H1 (cell line): ENCODE results near the gene POLE4. TPM values are rescaled to one million over a fixed set of nuclear protein-coding genes. Genes with fewer than 3 reads are reported as not detected.

ENCODE experiments used
- CTCF ChIA-PET: fragments of 300-600 bp; sonication (Branson Sonifier 250); formaldehyde crosslinking; loops from one replicate; lab custom pipeline; 2021; ENCODE audit not compliant: partially characterized antibody; lab: Charles Lee
- POLR2A ChIA-PET: fragments of 300-600 bp; sonication (Branson Sonifier 250); formaldehyde crosslinking; loops from one replicate; lab custom pipeline; 2021; ENCODE audit warnings: inconsistent platforms; ENCODE audit not compliant: partially characterized antibody; lab: Charles Lee
- DNase-seq, 2 experiments: peaks; one replicate each; pipeline versions ENCODE4 v3.0.0 to v3.0.0-alpha.2; 2010 to 2022; ENCODE audit warnings: low spot score in 2 of 2, low read depth in 1 of 2, mixed read lengths in 1 of 2
- FAIRE-seq: peaks from 2 replicates; lab custom pipeline; 2011; peaks lifted over from hg19 to GRCh38; lab: Jason Lieb, UNC
- H2AFZ ChIP-seq: 2 replicates; pipeline ENCODE4 v1.8.1; 2012; ENCODE audit warnings: low read length, inconsistent platforms
- H2AK5ac ChIP-seq: 2 replicates; pipeline ENCODE4 v1.6.1; 2013; ENCODE audit warnings: low read depth, low read length
- H2BK120ac ChIP-seq: replicated peaks from 2 replicates; pipeline ENCODE3; 2013; ENCODE audit warnings: low read depth, low read length, inconsistent platforms
- H2BK12ac ChIP-seq: 2 replicates; pipeline ENCODE4 v1.6.1; 2013; ENCODE audit warnings: low read depth, low read length
- H2BK15ac ChIP-seq: 2 replicates; pipeline ENCODE4 v1.6.1; 2013; ENCODE audit warnings: low read length
- H2BK20ac ChIP-seq: 2 replicates; pipeline ENCODE4 v1.6.1; 2013; ENCODE audit warnings: low read length
- H2BK5ac ChIP-seq: 2 replicates; pipeline ENCODE4 v1.6.1; 2013; ENCODE audit warnings: low read depth, low read length
- H3K14ac ChIP-seq: 2 replicates; pipeline ENCODE4 v1.6.1; 2013; ENCODE audit warnings: inconsistent platforms; ENCODE audit not compliant: insufficient read length
- H3K18ac ChIP-seq: 2 replicates; pipeline ENCODE4 v1.6.1; 2013; ENCODE audit warnings: low read length; ENCODE audit errors: extremely low read depth
- H3K23ac ChIP-seq: 2 replicates; pipeline ENCODE4 v1.6.1; 2013; ENCODE audit warnings: inconsistent platforms; ENCODE audit not compliant: insufficient read length
- H3K23me2 ChIP-seq: 2 replicates; pipeline ENCODE4 v1.6.1; 2013; ENCODE audit warnings: low read depth, low read length
- H3K27ac ChIP-seq: 2 replicates; pipeline ENCODE4 v1.6.1; 2011; ENCODE audit warnings: low read depth, low read length, inconsistent platforms
- H3K27me3 ChIP-seq, 4 experiments: replicated peaks in 1 of 4; 1 replicate in 1 of 4; 2 replicates in 3 of 4; pipeline versions ENCODE4 v1.6.1 to v1.8.1; 2011 to 2013; ENCODE audit warnings: low read length in 3 of 4, mild to moderate bottlenecking in 3 of 4, inconsistent platforms in 2 of 4, mixed read lengths in 2 of 4, moderate library complexity in 1 of 4; ENCODE audit not compliant: control insufficient read depth in 3 of 4, insufficient read depth in 3 of 4; ENCODE audit errors: extremely low read depth in 1 of 4
- H3K36me3 ChIP-seq, 4 experiments: 2 replicates each; pipeline versions ENCODE4 v1.6.1 to v1.8.1; 2011 to 2013; ENCODE audit warnings: mild to moderate bottlenecking in 4 of 4, low read length in 3 of 4, moderate library complexity in 2 of 4, control low read depth in 1 of 4, inconsistent platforms in 1 of 4; ENCODE audit not compliant: insufficient read depth in 4 of 4, control insufficient read depth in 2 of 4
- H3K4ac ChIP-seq: replicated peaks from 2 replicates; pipeline ENCODE3; 2013; ENCODE audit warnings: low read length, low read depth, mixed read lengths, inconsistent platforms; ENCODE audit not compliant: insufficient read length
- H3K4me1 ChIP-seq, 4 experiments: replicated peaks in 1 of 4; 1 replicate in 1 of 4; 2 replicates in 3 of 4; pipeline versions ENCODE4 v1.6.1 to v1.8.1; 2011 to 2013; ENCODE audit warnings: low read length in 3 of 4, inconsistent platforms in 2 of 4, mixed read lengths in 1 of 4; ENCODE audit not compliant: insufficient read depth in 4 of 4, control insufficient read depth in 3 of 4
- H3K4me2 ChIP-seq, 2 experiments: 2 replicates each; pipeline versions ENCODE4 v1.6.1 to v1.8.1; 2011 to 2013; ENCODE audit warnings: low read depth in 2 of 2, low read length in 2 of 2, control low read depth in 1 of 2, inconsistent platforms in 1 of 2, mild to moderate bottlenecking in 1 of 2; ENCODE audit not compliant: insufficient read depth in 1 of 2
- H3K4me3 ChIP-seq, 4 experiments: fragments of 200-600, 300-600 bp in 1 of 4; sonication (generic), shearing (Covaris generic), sonication (Bioruptor Twin) in 1 of 4; 2 replicates each; pipeline versions ENCODE4 v1.5.1 to v1.8.1; 2011 to 2016; ENCODE audit warnings: low read length in 4 of 4, low read depth in 3 of 4, control low read depth in 2 of 4, inconsistent platforms in 2 of 4, mild to moderate bottlenecking in 2 of 4, mixed read lengths in 1 of 4, moderate library complexity in 1 of 4; ENCODE audit not compliant: insufficient read depth in 2 of 4; ENCODE audit errors: extremely low read depth in 1 of 4
- H3K56ac ChIP-seq: replicated peaks from 2 replicates; pipeline ENCODE3; 2013; ENCODE audit warnings: low read depth, mild to moderate bottlenecking, mixed read lengths, low read length, inconsistent platforms; ENCODE audit not compliant: insufficient read length
- H3K79me1 ChIP-seq: 2 replicates; pipeline ENCODE4 v1.6.1; 2013; ENCODE audit warnings: low read depth, low read length, control low read depth
- H3K79me2 ChIP-seq, 2 experiments: 2 replicates each; pipeline versions ENCODE4 v1.6.1 to v1.8.1; 2012 to 2013; ENCODE audit warnings: low read length in 2 of 2, mild to moderate bottlenecking in 2 of 2, inconsistent platforms in 1 of 2; ENCODE audit not compliant: insufficient read depth in 2 of 2, control insufficient read depth in 1 of 2
- H3K9ac ChIP-seq, 4 experiments: replicated peaks in 1 of 4; 1 replicate in 1 of 4; 2 replicates in 3 of 4; pipeline versions ENCODE4 v1.6.1 to v1.8.1; 2011 to 2013; ENCODE audit warnings: low read depth in 3 of 4, low read length in 3 of 4, control low read depth in 2 of 4, mild to moderate bottlenecking in 2 of 4, moderate library complexity in 2 of 4, inconsistent platforms in 1 of 4; ENCODE audit errors: extremely low read depth in 1 of 4
- H3K9me3 ChIP-seq, 2 experiments: 2 replicates each; pipeline versions ENCODE4 v1.6.1 to v1.8.1; 2012 to 2013; ENCODE audit warnings: mild to moderate bottlenecking in 2 of 2, moderate library complexity in 2 of 2, control low read depth in 1 of 2, inconsistent platforms in 1 of 2, low read depth in 1 of 2, low read length in 1 of 2, mixed read lengths in 1 of 2; ENCODE audit not compliant: insufficient read depth in 2 of 2
- H4K20me1 ChIP-seq, 2 experiments: replicated peaks in 1 of 2; 2 replicates each; pipeline versions ENCODE3 to v1.8.1; 2011 to 2013; ENCODE audit warnings: inconsistent platforms in 2 of 2, low read length in 2 of 2, mild to moderate bottlenecking in 1 of 2; ENCODE audit not compliant: insufficient read depth in 2 of 2, control insufficient read depth in 1 of 2
- H4K5ac ChIP-seq: 2 replicates; pipeline ENCODE4 v1.6.1; 2013; ENCODE audit warnings: low read length, low read depth, mixed read lengths, inconsistent platforms; ENCODE audit not compliant: insufficient read length
- H4K8ac ChIP-seq: 2 replicates; pipeline ENCODE4 v1.8.0; 2013; ENCODE audit warnings: mild to moderate bottlenecking, moderate library complexity, low read length, inconsistent platforms; ENCODE audit not compliant: insufficient read depth; ENCODE audit errors: extremely low read depth
- H4K91ac ChIP-seq: replicated peaks from 2 replicates; pipeline ENCODE3; 2013; ENCODE audit warnings: low read length, mixed read lengths, inconsistent platforms; ENCODE audit not compliant: insufficient read length
- ATF3 ChIP-seq: IDR thresholded peaks from 2 replicates; pipeline ENCODE4 v1.6.1; 2011; ENCODE audit warnings: low read depth, mild to moderate bottlenecking, low read length; ENCODE audit not compliant: insufficient read depth
- BRCA1 ChIP-seq: IDR thresholded peaks from 2 replicates; pipeline ENCODE4 v1.6.1; 2012; ENCODE audit warnings: low read depth, low read length, improper control_type of control experiment
- GTF2F1 ChIP-seq: IDR thresholded peaks from 2 replicates; pipeline ENCODE4 v1.6.1; 2012; ENCODE audit warnings: low read depth, low read length, improper control_type of control experiment, borderline replicate concordance
- JUND ChIP-seq: IDR thresholded peaks from 2 replicates; pipeline ENCODE4 v1.6.1; 2011; ENCODE audit warnings: mild to moderate bottlenecking, improper control_type of control experiment, low read length
- POLR2A ChIP-seq, 2 experiments: IDR thresholded peaks; 1 replicate in 1 of 2; 2 replicates in 1 of 2; pipeline ENCODE4 v1.6.1; 2011; ENCODE audit warnings: low read depth in 2 of 2, low read length in 2 of 2, mild to moderate bottlenecking in 2 of 2; ENCODE audit errors: control extremely low read depth in 1 of 2
- POU5F1 ChIP-seq: IDR thresholded peaks from 2 replicates; pipeline ENCODE4 v1.6.1; 2011; ENCODE audit warnings: low read depth, mild to moderate bottlenecking, low read length, moderate library complexity
- RXRA ChIP-seq: IDR thresholded peaks from 2 replicates; pipeline ENCODE4 v1.6.1; 2011; ENCODE audit warnings: low read depth, mild to moderate bottlenecking, low read length, moderate library complexity; ENCODE audit not compliant: insufficient read depth
- SP4 ChIP-seq: IDR thresholded peaks from 2 replicates; pipeline ENCODE4 v1.6.1; 2012; ENCODE audit warnings: low read length, inconsistent platforms
- WGBS, 2 experiments: shearing (Covaris generic) in 1 of 2; methylation state at CpG; one replicate each; pipeline versions ENCODE4 v1.1.6 to v1.1.7; 2013 to 2015; ENCODE audit warnings: low lambda C conversion rate in 2 of 2, mixed read lengths in 2 of 2, inconsistent platforms in 1 of 2, low coverage in 1 of 2, missing lambda C conversion rate in 1 of 2; ENCODE audit not compliant: insufficient replicate concordance in 2 of 2, insufficient coverage in 1 of 2, insufficient read length in 1 of 2; ENCODE audit errors: extremely low coverage in 1 of 2, missing lambda C conversion rate in 1 of 2; 5-methylcytosine and 5-hydroxymethylcytosine counted together
- polyA plus RNA-seq, 7 experiments: library from polyadenylated mRNA; depleted of rRNA in 3 of 7; stranded (reverse) in 5 of 7; unstranded in 2 of 7; fragments of >200 nt in 5 of 7; fragments of 200-250 nt in 2 of 7; gene quantifications; 1 replicate in 5 of 7; 2 replicates in 1 of 7; 4 replicates in 1 of 7; pipeline versions ENCODE4 v1.2.1 to v1.2.3, GENCODE V29; 2011 to 2013; ENCODE audit warnings: missing spikeins in 2 of 7, mixed read lengths in 2 of 7
- total RNA-seq: library from RNA; stranded (reverse); fragmentation: NEBNext Ultra II Directional; extraction: Animal tissue kit (Norgen Biotek cat#: 25700); gene quantifications from 2 replicates; pipeline ENCODE4 v1.2.1, GENCODE V29; 2021

Gene POLE4
- total and polyA plus RNA-seq, 2 of the 8 experiments (the other 6 are each of a cell fraction or from before 2014, with no cell fraction given), result 16.7 to 44.7 TPM

DNA sequence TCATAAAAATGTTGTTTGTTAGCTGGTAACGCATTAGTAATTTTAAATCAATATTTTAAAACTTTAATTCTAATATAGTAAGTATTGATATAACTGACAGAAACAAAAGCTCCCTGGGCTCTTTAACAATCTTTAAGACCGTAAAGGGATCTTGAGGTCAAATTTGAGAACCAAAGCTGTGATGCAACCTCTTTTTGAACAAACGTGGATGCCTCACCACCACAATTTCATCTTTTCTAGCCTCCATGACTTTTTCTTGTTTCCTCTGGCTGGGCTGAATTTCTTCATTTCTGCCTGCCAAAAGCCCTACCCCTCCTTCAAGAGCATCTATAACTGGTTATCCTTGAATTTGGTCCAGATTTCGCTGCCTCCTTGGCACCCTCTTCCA lies 563 bp upstream of the POLE4 start:
- no peaks in the 10 kb centered on the region for H3K36me3 ChIP-seq
- H3K27ac ChIP-seq, result no peak overlapping the region
- H4K5ac ChIP-seq, result peak overlapping the region; percentile 82
- H4K8ac ChIP-seq, result peak overlapping the region; percentile 99; the same call in 1 of the 2 replicates
- no peak overlapping the region for H3K56ac ChIP-seq
- no peak overlapping the region for H2AK5ac ChIP-seq
- ChIA-PET POLR2A (interaction anchor here (0.9 to 1.6 kb wide), 3 partner anchors 9 to 11 kb away, joined by 3 to 4 read pairs (median 3); no protein-coding TSS in a partner anchor), CTCF (interaction anchor here (1.2 kb wide), 1 partner anchor 107 kb away, joined by 3 read pairs; no protein-coding TSS in a partner anchor)
- H2BK120ac ChIP-seq, result no peak overlapping the region
- FAIRE-seq (no peak), DNase-seq (no peak)
- 84% methylated on average over 4 of the region's 4 CpGs; no CpG with 5 or more reads in 1 of the 2 experiments for WGBS, 2 experiments
- H4K20me1 ChIP-seq, result no peaks in the 10 kb centered on the region
- H3K79me1 ChIP-seq, result no peaks in the 10 kb centered on the region
- H3K18ac ChIP-seq, result 0 out of 2 replicates have a peak overlapping the region, but pooled peaks have one; percentile 63
- no peak overlapping the region for H3K4ac ChIP-seq
- H3K4me2 ChIP-seq, result peak overlapping the region; percentile 62 to 87
- H3K23ac ChIP-seq, result no peak overlapping the region
- H2BK20ac ChIP-seq, result no peak overlapping the region
- peaks cover 0 to 3% (median 2%) of the 10 kb centered on the region in 4 experiments; a peak in 3 of 7 replicates for H3K4me1 ChIP-seq
- no peak overlapping the region for H2BK5ac ChIP-seq
- peak overlapping the region; percentile 77 for H4K91ac ChIP-seq
- H3K9me3 ChIP-seq, result peaks cover 7 to 8% of the 10 kb centered on the region in 2 experiments
- no peaks in the 10 kb centered on the region for H3K79me2 ChIP-seq
- peak overlapping the region in 3 of 4 experiments; percentile 62 to 69 (median 67); a peak in 6 of 8 replicates for H3K4me3 ChIP-seq
- H3K14ac ChIP-seq, result no peak overlapping the region
- H2BK15ac ChIP-seq, result 0 out of 2 replicates have a peak overlapping the region, but pooled peaks have one; percentile 73
- 0 out of 2 replicates have a peak overlapping the region, but pooled peaks have one; percentile 42 for H2BK12ac ChIP-seq
- H3K27me3 ChIP-seq, result peaks cover 0 to 17% (median 11%) of the 10 kb centered on the region in 4 experiments; a peak in 6 of 7 replicates
- peaks cover 2% of the 10 kb centered on the region; the same call in 1 of the 2 replicates for H3K23me2 ChIP-seq
- peak overlapping the region; percentile 96 for H2AFZ ChIP-seq
- H3K9ac ChIP-seq, result no peak overlapping the region
- TF ChIP-seq BRCA1 (no peak), JUND (no peak), SP4 (no peak), GTF2F1 (no peak), ATF3 (no peak), POLR2A (IDR thresholded peaks at IDR 0.05; ENCODE audit: control extremely low read depth in 1 of 2, low read depth in 2 of 2, low read length in 2 of 2) (no peak), RXRA (no peak), POU5F1 (no peak)
